GM21381 (cell line): ENCODE data around the gene SLC66A2.
"Not testable (repeated sequence)": the region's sequence is repeated elsewhere in the genome, so short reads cannot be mapped to it uniquely, and the experiment has no call there.

ENCODE experiments used
- ATAC-seq: cut with Tn5 transposase; IDR thresholded peaks from one replicate; pipeline ENCODE4 v1.9.1; 2021; ENCODE audit warnings: mild to moderate bottlenecking, moderate library complexity; ENCODE audit not compliant: unreplicated experiment

SLC66A2 gene

DNA sequence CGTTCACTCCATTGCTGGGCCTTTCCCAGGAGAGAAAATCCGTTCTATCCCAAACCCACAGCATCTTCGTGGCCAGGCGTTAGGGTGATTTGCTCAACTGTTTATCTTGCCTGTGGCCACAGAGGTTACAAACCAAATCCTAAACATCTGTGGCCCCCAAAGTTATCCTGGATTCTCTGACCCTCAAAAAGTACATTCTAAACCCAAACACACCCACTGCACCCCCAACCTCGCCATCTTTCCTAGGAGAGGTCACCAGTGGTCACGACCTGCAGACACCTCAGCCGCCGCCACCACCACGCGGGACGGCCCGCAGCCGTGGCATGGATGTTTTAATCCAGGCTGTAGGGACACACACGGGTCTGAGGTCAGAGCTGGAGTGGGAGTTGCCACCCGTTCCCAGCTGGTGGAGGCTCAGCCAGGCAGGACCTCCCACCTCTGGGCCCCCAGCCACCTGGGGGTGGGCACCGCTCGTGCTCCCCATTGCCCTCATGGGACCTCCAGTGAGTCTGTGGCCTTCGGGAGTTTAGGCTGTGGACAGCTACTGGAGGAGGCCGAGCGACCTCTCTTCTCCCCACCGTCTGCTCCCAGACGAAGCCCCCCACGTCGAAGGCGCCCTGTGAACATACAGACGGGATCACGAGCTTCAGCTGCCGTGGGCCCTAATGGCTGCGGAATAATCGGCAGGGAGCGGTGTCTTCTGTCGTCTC lies 81.7 kb downstream of the SLC66A2 start:
- ATAC-seq = no peak

DNA sequence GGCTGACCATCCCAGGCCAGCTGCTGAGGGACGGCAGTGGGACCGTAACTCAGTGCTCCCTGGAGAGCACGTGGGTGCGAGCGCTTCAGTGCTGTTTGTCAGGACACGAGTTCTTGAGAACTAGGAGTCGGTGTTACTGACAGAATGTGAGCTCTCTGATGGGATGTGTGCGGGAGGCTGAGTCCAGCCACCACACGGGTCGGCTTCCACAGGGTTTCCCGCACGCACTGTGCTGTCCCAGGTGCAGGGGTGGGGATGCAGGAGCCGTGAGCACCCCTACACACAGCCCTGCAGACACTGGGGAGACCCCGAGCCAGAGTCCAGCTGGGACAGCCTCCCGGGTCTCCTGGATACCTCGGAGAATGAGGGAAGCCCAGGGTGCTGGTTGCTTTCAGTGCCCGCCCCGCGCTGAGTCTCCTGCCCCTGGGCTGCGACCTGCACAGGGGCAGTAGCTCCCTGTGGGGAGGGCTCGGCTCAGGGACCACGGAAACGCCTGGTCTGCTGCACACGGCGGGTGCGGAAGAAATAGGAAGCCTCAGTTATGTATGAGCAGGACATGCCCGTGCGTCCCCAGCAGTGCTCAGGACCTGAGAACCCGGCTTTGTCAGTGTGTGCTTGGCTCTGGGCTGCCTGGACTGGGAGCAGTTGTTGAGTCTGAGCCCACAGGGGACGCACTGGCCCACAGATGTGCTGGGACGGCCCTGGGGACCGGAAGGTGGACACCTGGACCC lies 82.5 kb downstream of the SLC66A2 start:
- ATAC-seq = no peak

DNA sequence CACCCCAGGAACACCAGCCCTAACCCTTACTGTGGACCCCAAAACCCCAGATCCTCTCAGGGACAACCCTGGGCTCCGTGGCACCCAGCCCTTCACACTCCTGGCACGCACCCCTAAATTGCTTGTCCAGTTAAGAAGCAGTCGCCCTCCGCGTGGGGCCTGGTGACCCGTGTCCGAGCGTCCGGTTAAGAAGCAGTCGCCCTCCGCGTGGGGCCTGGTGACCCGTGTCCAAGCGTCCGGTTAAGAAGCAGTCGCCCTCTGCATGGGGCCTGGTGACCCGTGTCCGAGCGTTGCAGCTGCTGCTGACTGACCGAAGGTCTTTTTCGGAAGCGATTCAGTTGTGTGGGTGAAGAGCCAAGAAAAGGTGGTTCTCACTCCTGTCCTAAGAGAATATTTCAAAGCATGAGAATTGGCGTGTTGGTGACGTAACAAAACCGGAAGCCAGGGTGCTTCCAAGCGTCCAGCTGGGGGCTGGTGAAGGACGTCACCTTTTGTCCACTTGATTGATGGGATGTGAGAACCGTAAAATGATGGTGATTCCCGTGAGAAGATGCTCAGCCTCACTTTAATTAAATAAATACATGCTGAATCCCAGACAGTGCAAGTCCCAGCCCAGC lies 83.2 kb downstream of the SLC66A2 start:
- no peak for ATAC-seq

DNA sequence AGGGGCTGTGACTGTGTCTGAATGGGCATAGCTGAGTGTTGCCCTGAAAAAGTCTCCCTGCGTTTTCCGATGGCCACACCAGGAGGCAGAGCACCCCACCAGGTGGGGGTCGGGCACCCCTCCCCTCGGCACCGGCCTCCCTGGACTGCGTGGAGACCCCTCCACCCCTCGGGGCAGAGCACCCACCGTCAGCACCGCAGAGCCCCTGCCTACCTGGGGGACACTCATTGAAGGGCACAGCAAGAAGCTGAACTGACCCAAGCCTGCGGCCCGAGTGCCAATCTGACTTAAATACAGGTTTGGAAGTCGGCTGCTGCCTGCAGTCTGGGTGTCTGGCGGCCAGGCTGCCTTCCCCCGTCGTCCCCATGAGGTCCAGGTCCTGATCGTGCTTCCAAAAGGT lies 83.8 kb downstream of the SLC66A2 start:
- ATAC-seq = no peak

DNA sequence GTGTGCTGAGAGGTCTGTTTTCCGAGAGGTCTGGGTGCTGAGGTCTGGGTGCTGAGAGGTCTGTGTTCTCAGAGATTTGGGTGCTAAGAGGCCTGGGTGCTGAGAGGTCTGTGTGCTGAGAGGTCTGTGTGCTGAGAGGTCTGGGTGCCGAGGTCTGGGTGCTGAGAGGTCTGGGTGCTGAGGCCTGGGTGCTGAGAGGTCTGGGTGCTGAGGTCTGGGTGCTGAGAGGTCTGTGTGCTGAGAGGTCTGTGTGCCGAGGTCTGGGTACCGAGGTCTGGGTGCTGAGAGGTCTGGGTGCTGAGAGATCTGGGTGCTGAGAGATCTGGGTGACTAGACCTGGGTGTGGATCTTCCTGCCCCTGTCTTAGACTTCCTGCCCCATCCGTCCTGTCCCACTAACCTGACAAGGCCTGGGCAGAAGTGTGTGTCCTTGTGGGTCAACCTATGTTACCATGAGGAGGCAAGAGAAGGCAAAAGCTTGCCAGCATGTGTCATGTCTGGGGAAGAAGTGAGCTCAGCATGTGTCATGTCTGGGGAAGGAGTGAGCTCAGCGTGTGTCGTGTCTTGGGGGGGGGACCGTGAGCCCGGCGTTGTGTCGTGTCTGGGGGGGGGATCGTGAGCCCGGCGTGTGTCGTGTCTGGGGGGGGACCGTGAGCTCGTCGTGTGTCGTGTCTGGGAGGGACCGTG lies 84.4 kb downstream of the SLC66A2 start:
- ATAC-seq = no peak

DNA sequence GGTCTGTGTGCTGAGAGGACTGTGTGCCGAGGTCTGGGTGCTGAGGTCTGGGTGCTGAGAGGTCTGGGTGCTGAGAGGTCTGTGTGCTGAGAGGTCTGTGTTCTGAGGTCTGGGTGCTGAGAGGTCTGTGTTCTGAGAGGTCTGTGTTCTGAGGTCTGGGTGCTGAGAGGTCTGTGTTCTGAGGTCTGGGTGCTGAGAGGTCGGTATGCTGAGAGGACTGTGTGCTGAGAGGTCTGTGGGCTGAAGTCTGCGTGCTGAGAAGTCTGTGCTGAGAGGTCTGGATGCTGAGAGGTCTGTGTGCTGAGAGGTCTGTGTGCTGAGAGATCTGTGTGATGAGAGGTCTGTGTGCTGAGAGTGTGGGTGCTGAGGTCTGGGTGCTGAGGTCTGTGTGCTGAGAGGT lies 85.5 kb downstream of the SLC66A2 start:
- not testable (repeated sequence) for ATAC-seq

DNA sequence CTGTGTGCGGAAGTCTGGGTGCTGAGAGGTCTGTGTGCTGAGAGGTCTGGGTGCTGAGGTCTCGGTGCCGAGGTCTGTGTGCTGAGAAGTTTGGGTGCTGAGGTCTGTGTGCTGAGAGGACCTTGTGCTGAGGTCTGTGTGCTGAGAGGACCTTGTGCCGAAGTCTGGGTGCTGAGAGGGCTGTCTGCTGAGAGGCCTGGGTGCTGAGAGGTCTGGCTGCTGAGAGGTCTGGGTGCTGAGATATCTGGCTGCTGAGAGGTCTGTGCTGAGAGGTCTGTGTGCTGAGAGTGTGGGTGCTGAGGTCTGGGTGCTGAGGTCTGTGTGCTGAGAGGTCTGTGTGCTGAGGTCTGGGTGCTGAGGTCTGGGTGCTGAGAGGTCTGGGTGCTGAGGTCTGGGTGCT lies 86.5 kb downstream of the SLC66A2 start:
- ATAC-seq = not testable (repeated sequence)

DNA sequence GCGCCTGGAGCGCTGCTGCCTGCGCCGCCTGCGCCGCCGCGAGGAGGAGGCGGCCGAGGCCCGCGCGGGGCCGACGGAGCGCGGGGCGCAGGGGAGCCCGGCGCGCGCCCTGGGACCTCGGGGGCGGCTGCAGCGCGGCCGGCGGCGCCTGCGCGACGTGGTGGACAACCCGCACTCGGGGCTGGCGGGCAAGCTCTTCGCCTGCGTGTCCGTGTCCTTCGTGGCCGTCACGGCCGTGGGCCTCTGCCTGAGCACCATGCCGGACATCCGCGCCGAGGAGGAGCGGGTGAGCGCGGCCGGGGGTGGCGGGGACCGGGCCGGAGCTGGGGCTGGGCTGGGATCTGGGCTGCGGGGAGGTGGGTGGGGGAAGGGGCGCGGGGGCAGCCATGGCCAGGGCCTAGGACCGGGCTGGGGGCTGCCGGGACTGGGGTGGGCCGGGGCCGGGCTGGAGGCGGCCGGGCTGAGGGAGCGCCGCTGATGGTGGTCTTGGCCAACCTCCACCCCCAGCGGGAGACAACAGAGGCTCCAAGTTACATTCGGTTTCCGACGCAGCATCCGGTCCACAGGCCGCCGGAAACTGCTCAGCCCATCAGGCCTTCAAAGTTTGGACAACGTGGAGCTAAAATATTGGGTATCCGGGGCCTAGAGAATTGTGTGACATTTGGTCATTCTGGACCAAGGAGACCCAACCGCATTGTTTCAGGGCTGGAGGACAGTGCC lies 87.3 kb downstream of the SLC66A2 start:
- ATAC-seq = no peak

DNA sequence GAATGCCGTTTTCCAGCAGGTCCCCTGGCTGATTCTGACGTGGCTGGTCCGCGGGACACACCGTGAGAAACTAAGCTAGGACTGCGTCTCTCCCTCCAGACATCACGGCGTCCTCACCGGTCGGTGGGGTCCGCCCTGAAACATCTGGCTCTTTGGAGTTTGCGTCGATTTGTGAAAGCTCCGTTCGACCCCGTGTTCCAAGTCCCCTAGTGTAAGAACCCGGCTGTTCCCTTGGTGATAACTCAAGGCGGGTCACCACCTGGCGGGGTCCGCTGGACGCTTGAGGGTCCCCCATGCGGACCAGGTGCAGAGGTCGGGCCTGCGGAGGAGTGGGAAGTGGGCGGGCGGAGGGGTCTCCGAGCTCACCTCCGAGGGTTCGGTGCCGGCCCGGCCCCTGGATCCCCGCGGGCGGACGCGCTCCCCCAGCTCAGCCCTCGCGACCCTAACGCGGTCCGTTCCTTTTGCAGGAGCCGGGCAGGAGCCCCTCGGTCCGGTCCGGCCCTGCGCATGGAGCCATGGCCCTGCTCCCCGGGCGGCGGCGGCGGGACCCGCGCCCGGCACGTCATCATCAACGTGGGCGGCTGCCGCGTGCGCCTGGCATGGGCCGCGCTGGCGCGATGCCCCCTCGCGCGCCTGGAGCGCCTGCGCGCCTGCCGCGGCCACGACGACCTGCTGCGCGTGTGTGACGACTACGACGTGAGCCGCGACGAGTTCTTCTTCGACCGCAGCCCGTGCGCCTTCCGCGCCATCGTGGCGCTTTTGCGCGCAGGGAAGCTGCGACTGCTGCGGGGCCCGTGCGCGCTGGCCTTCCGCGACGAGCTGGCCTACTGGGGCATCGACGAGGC lies 88.1 kb downstream of the SLC66A2 start:
- ATAC-seq = no peak

DNA sequence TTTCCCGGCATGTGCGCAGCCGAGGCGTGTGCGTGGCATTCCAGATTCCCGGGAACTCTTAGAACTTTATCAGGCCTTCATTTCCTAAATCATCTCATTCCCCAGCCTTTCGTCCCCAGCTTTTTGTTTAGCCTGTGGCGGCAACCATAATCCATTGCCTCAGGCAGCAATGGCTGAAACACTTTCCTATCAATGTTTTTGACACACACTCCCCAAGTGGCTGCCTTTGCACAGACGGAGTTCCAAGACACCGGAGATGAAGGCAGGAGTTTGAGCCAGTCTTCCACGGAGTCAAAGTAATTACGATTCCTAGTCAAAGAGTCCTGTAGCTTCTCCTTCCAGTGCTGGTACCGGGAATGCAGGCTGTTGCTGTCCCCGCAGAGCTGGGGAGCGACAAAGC lies 88.9 kb downstream of the SLC66A2 start:
- ATAC-seq = no peak

DNA sequence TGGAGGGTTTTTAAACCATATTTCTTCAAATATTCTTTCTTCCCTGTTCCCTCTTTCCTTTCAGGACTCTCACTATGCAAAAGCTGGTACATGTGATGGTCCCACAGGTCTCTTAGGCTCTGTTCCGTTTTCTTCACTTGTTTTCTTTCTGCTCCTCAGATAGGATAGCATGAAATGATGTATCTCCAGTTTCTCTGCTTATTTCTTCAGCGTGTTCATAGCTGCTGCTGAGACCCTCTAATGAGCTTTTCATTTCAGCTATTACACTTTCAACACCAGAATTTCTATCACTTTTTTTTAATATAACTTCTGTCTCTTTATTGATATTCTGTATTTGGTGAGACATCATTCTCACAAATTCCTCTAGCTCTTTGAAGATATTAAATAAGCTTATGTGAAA lies 89.8 kb downstream of the SLC66A2 start:
- no peak for ATAC-seq

DNA sequence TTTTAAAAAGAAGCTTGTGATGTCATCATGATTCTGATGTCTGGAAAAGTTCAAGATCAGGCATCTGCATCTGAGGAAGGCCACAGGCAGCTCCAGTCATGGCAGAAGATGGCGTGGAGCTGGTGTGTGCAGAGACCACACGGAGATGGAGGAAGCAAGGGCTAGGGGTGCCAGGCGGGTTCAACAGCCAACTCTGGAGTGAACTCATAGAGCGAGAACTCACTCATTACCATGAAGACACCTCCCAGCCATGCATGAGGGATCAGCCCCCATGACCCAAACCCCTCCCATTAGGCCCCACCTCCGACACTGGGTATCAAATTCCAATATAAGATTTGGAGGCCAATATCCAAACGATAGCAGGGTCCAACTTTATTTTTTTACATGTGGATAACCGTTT lies 92.1 kb downstream of the SLC66A2 start:
- ATAC-seq = no peak

DNA sequence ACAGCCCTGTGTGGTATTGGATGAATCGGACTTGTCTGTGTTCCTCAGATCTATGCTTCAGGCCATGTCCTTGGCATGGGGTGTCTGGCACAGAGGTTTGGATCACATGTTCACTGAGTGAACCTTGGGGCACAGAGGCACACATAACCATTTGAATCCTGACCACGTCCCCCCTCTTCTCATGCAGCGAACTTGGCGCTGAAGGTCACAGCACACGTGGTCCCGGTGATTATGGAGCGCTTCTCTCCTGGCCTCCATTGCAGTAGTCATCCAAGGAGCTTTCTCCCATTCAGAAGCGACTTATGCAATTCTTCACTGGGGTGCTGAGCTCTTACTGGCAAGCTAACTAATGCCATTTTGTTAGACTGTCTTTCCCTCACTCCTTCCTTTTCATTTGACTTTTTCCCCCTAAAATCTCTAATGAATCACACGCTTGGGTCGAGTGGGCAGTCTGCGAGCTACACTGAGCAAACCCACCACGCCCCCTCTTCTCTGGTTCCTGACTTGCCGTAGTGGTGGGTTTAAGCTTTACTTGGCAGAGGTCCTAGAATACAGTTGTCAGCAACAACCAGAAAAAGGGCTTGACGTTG lies 94.3 kb downstream of the SLC66A2 start:
- no peak for ATAC-seq

DNA sequence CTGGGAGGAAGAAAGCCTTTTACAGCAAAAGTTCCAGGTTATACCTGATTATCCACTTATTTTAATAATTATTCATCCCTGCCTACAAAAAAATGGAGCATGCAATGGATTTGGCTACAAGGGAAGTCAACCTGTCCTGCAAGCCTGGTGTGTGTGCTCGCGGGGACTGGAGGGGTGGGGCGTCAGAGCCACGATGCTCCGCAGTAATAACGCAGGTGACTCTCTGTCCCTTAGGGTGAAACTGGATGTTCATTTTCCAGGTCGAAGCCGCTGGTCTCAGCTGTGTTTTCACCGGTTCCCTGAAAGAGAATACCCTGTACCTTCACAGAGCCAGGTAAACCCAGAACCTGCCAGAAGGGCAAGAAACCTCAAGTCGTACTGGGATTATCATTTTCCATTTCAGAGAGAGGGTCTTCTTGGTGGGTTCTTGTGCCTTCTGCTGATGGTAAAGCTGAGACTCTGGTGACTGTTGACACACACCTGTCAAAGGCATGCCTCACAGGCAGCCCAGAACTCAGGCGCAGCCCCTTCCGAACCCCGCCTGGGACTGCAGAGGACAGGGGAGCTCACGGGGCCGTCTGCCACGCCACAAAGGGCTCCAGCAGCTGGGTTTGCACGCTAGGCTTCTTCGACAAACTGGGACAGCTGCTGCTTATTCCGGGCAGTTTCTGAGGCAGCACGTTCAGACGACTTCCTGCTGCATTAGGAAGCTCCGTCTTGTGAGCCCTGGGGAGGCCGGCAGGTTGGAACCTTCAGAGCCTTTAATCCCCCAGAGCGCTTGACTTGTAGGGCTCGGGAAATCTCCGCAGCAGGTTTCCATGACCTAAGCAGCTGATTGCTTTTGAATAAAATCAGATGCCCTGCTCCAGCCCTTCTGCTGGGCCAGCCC lies 95.1 kb downstream of the SLC66A2 start:
- no peak for ATAC-seq

DNA sequence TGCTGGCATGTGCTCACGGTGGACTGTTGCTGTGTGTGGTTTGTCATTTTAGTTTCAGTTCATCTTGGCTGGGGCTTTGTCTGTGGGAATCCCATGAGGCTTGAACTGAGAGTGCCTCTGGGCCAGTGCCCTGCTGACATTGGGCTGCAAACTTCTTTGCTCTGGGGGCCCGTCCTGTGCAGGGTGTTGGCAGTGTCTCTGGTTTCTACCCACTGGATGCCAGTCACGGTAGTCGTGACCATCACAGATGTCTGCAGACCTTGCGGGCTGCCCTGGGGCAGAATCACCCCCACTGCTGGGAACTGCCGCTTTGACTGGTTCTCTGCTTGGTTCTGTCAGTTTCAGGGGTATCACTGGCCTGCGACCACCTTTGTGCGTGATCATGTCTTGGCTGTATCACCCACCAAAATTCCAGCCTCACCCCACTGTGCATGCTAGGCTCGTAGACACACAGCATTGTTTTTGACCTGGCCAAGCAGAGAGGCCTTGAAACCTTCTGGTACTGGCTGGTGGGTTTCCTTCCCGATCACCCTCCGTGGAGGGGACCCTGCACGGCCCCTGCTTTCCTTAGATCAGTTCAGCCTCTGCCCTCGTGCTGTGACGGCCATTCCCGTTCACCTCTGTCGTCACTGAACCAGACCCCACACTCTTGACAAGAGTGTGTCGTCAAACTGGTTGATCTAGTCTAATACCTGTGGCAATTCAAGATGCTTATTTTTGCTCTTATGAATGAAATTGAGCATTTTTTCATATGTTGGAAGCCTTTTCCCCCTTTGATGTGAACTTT lies 96.1 kb downstream of the SLC66A2 start:
- ATAC-seq = peak; percentile 77

DNA sequence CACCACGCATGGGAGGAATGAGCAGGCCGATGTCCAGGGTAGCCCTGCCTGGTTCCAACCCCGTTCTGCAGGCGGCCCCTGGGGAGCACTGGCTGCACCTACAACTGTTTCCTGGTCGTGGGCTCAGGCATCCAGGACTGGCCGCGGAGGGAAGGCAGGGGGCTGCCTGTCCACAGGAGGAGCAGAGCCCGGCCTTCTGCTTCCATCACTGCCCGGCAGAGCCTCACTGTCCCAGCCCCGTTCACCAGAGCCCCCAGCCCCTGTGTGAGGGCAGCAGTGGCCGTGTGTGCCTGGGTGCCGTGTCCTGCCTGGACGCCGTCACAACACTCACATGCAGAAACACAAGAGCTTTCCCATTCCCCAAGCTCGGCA lies 97.5 kb downstream of the SLC66A2 start:
- ATAC-seq = no peak

DNA sequence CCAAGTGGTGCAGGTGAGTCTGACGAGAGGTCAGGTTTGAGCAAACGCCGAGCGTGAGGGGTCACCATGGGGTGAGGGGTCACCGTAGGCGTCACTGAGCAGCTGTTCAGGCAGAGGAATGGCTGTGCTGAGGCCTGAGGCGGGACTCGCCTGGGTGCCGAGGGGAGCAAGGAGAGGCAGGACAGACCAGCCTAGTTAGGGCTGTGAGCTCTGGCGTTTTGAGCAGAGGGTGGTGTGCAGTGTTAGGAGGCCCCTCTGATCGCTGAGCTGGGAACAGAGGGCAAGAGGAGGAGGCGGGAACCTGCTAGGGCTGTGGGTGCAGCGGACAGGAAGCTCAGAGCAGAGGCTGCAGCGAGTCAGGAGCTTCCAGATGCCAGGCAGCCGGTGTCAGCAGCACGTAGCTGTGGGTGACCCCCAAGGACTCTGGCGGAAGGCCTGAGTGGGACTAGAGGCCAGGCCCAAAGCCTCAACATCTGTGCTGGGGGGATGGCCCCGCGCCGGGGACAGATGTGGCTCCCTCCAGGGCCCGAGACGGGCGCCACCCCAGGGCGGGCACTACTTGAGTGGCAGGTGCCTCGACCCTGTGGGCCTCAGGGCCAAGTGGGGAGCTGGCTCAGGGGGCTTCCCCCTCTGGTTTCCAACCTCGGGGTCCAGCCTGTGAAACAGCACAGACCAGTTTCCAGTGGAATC lies 98.0 kb downstream of the SLC66A2 start:
- ATAC-seq = no peak
